ENCODE results near the gene CMTM3. TPM values are rescaled to one million over a fixed set of nuclear protein-coding genes. Genes with fewer than 3 reads are reported as not detected.
A peak's percentile ranks its signal among the peaks of the same experiment; 100 is the strongest.

The CMTM3 gene
- total and polyA plus RNA-seq, 8 donors, result 0.79 to 20.8 (median 4.0) TPM

GRCh38 chr16:66637806-66638205, 33.3 kb downstream of the CMTM3 start:
- intact Hi-C loops (cut with DNase I), result no loop called here
- no peak overlapping the region for H3K27ac ChIP-seq
- TF ChIP-seq CTCF (IDR thresholded peaks at IDR 0.05), result no peak
- ATAC-seq (no peak), FAIRE-seq (no peak), DNase-seq (no peak)
- no peaks in the 10 kb centered on the region for H3K36me3 ChIP-seq
- H3K4me3 ChIP-seq, result no peak overlapping the region
- WGBS, 2 donors, result 91 to 96% methylated on average over 3 of the region's 3 CpGs
- H3K9me3 ChIP-seq, result no peaks in the 10 kb centered on the region
- peaks cover 0 to 10% (median 7%) of the 10 kb centered on the region in 3 donors for H3K4me1 ChIP-seq
- H3K27me3 ChIP-seq, result no peaks in the 10 kb centered on the region

- Histone ChIP-seq H3K36me3 (no peaks in the 10 kb centered on the region), H3K27me3 (no peaks in the 10 kb centered on the region), H3K4me1 (peaks cover 0 to 15% (median 7%) of the 10 kb centered on the region in 3 donors), H3K9me3 (no peaks in the 10 kb centered on the region), H3K27ac (peak overlapping the region in 1 of 4 donors; percentile 39), H3K4me3 (no peak overlapping the region)
- DNase-seq (no peak), ATAC-seq (peak in 3 of 4 donors; percentile 14 to 34 (median 19)), FAIRE-seq (no peak)
- intact Hi-C loops (cut with DNase I), result no loop called here
- no peak for TF ChIP-seq CTCF (IDR thresholded peaks at IDR 0.05)
- 83 to 87% methylated on average over 6 of the region's 6 CpGs for WGBS, 2 donors
Observed at GRCh38 chr16:66639091-66639885, 34.8 kb downstream of the CMTM3 start.

GRCh38 chr16:66640724-66641314, 36.3 kb downstream of the CMTM3 start:
- TF ChIP-seq CTCF (IDR thresholded peaks at IDR 0.05), result no peak
- ATAC-seq (no peak), FAIRE-seq (no peak), DNase-seq (no peak)
- Histone ChIP-seq H3K27me3 (no peaks in the 10 kb centered on the region), H3K27ac (no peak overlapping the region), H3K4me3 (no peak overlapping the region), H3K4me1 (peaks cover 0 to 15% (median 7%) of the 10 kb centered on the region in 3 donors), H3K9me3 (no peaks in the 10 kb centered on the region), H3K36me3 (no peaks in the 10 kb centered on the region)
- intact Hi-C loops (cut with DNase I), result no loop called here
- WGBS, 2 donors, result 92 to 95% methylated on average over 3 of the region's 3 CpGs

- no peak for FAIRE-seq
- 55 to 58% methylated on average over 1 of the region's 1 CpG for WGBS, 2 donors
- intact Hi-C loops (cut with DNase I), result no loop called here
Observed at GRCh38 chr16:66641387-66641786, 36.9 kb downstream of the CMTM3 start.

More at GRCh38 chr16:66641387-66641786, 36.9 kb downstream of the CMTM3 start:
- Histone ChIP-seq H3K9me3 (no peaks in the 10 kb centered on the region), H3K27ac (no peak overlapping the region), H3K36me3 (no peaks in the 10 kb centered on the region), H3K4me3 (no peak overlapping the region), H3K27me3 (no peaks in the 10 kb centered on the region), H3K4me1 (peaks cover 0 to 15% (median 7%) of the 10 kb centered on the region in 3 donors)
- no peak for TF ChIP-seq CTCF (IDR thresholded peaks at IDR 0.05)
- no peak for ATAC-seq
- no peak for DNase-seq
